ENCODE measurements around the gene GNG13. TPM values are rescaled to one million over a fixed set of nuclear protein-coding genes. Genes with fewer than 3 reads are reported as not detected.

GNG13 gene
- total RNA-seq, 1 experiment from 2014 or later, result not detected

DNA sequence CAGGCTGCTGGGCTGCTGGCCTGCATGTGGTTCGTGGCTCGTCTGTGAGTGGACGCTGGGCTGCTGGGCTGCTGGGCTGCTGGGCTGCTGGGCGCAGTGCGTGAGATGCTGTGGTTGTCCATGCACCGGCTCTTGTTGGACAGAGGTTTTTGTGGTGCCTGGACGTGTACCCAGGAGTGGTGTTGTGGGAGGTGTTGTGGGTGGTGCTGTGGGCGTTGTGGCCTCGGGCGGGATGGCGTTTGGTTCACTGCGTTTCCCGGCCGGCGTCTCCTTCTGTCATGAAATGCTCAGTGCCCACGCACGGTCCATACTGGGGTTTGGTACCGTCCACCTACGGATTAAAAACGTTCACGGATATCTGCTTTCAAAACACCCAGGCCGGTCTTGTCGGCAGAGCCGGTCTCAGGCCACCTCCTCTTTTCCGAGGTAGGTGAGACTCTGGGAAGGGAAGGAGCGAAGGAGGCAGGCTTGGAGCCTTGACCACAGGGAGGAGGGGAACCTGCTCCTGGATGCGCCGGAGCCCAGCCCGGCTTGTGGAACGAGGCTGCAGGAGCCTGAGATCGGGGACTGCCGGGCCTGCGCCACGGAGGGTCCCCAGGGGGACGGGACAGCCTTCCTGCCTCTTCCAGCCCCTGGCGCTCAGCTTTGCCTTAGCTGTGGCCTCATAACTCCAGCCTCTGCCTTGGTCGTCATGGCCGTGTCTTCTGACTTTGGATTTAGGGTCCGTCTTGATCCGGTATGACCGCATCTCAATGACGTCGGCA, 29.8 kb upstream of the GNG13 start:
- Mint-ChIP-seq H3K4me1 (ENCODE audit: low read depth, unreplicated experiment) (no peaks in the 10 kb centered on the region), H3K4me3 (ENCODE audit: unreplicated experiment) (no peak overlapping the region), H3K36me3 (ENCODE audit: insufficient read depth, unreplicated experiment) (no peaks in the 10 kb centered on the region), H3K27ac (ENCODE audit: unreplicated experiment) (no peak overlapping the region), H3K9me3 (ENCODE audit: unreplicated experiment) (no peaks in the 10 kb centered on the region), H3K27me3 (ENCODE audit: insufficient read depth, unreplicated experiment) (no peaks in the 10 kb centered on the region)
- TF ChIP-seq, protein P1, sequence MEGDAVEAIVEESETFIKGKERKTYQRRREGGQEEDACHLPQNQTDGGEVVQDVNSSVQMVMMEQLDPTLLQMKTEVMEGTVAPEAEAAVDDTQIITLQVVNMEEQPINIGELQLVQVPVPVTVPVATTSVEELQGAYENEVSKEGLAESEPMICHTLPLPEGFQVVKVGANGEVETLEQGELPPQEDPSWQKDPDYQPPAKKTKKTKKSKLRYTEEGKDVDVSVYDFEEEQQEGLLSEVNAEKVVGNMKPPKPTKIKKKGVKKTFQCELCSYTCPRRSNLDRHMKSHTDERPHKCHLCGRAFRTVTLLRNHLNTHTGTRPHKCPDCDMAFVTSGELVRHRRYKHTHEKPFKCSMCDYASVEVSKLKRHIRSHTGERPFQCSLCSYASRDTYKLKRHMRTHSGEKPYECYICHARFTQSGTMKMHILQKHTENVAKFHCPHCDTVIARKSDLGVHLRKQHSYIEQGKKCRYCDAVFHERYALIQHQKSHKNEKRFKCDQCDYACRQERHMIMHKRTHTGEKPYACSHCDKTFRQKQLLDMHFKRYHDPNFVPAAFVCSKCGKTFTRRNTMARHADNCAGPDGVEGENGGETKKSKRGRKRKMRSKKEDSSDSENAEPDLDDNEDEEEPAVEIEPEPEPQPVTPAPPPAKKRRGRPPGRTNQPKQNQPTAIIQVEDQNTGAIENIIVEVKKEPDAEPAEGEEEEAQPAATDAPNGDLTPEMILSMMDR (IDR thresholded peaks at IDR 0.05; ENCODE audit: insufficient read depth in 1 of 2, low read depth in 1 of 2, low read length in 1 of 2, severe bottlenecking in 1 of 2, unreplicated experiment in 1 of 2), result no peak
- ChIA-PET POLR2A (no interaction called here), CTCF (no interaction called here)
- H3K36me3 ChIP-seq (ENCODE audit: control insufficient read depth, insufficient read depth, low read length), result no peaks in the 10 kb centered on the region
- no peaks in the 10 kb centered on the region for H3K4me1 ChIP-seq
- H3K27me3 ChIP-seq (replicated peaks; ENCODE audit: control insufficient read depth, insufficient read depth, low read length), result no peaks in the 10 kb centered on the region
- no peaks in the 10 kb centered on the region for H3K9me3 ChIP-seq
- H3K4me3 ChIP-seq (ENCODE audit: low read depth, low read length), result no peak overlapping the region
- BruUV-seq (replicated peaks), result no TSS peak
- DNase-seq, result no peak
- intact Hi-C loops (cut with micrococcal nuclease; ENCODE audit: unreplicated experiment), result no loop called here

DNA sequence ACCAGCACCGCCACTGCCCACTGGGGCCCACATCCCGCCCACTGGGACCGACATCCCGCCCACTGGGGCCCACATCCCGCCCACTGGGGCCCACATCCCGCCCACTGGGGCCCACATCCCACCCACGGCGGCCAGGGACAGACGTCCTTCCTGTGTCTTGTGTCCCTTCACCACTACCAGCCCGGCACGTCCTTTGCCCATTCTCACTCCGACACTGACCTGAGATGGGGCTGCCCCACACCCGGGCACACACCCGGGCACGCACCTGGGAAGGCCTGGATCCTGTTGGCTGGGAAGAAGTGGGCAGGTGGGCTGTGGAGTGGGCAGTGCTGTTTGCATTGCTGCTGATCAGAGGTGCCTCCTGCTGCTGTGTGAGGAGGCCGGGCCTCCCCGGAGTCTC, 28.4 kb upstream of the GNG13 start:
- TF ChIP-seq, protein P1 (IDR thresholded peaks at IDR 0.05; ENCODE audit: insufficient read depth in 1 of 2, low read depth in 1 of 2, low read length in 1 of 2, severe bottlenecking in 1 of 2, unreplicated experiment in 1 of 2), result no peak
- no peaks in the 10 kb centered on the region for H3K4me1 ChIP-seq
- no TSS peak for BruUV-seq (replicated peaks)
- H3K27ac Mint-ChIP-seq (ENCODE audit: unreplicated experiment), result no peak overlapping the region
- H3K9me3 Mint-ChIP-seq (ENCODE audit: unreplicated experiment), result no peaks in the 10 kb centered on the region
- H3K4me1 Mint-ChIP-seq (ENCODE audit: low read depth, unreplicated experiment), result no peaks in the 10 kb centered on the region
- ChIA-PET CTCF (no interaction called here), POLR2A (no interaction called here)
- no peak overlapping the region for H3K4me3 ChIP-seq (ENCODE audit: low read depth, low read length)
- DNase-seq, result no peak
- H3K9me3 ChIP-seq, result no peaks in the 10 kb centered on the region
- H3K36me3 ChIP-seq (ENCODE audit: control insufficient read depth, insufficient read depth, low read length), result no peaks in the 10 kb centered on the region
- intact Hi-C loops (cut with micrococcal nuclease; ENCODE audit: unreplicated experiment), result no loop called here
- H3K27me3 Mint-ChIP-seq (ENCODE audit: insufficient read depth, unreplicated experiment), result no peaks in the 10 kb centered on the region
- H3K27me3 ChIP-seq (replicated peaks; ENCODE audit: control insufficient read depth, insufficient read depth, low read length), result no peaks in the 10 kb centered on the region
- no peaks in the 10 kb centered on the region for H3K36me3 Mint-ChIP-seq (ENCODE audit: insufficient read depth, unreplicated experiment)
- H3K4me3 Mint-ChIP-seq (ENCODE audit: unreplicated experiment), result no peak overlapping the region

DNA sequence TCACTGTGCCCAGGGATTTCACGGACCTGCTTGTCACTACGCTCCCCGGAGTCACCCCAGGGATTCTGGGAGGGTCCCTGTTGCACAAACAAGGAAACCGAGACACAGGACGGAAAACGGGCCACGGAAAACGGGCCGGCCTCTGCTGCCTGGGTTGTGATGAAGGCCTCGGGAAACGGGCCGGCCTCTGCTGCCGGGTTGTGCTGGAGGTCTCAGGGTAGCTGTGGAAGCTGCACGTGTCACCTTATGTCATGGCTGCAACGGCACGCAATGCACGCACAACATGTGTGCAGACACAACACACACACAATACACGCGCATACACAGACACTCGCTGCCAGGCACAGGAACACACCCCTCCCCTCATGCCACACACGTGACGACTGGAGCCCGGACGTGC, 27.0 kb upstream of the GNG13 start:
- H3K4me1 Mint-ChIP-seq (ENCODE audit: low read depth, unreplicated experiment), result no peaks in the 10 kb centered on the region
- CTCF ChIA-PET, result no interaction called here
- no peak overlapping the region for H3K4me3 ChIP-seq (ENCODE audit: low read depth, low read length)
- H3K27ac Mint-ChIP-seq (ENCODE audit: unreplicated experiment), result no peak overlapping the region
- H3K27me3 ChIP-seq (replicated peaks; ENCODE audit: control insufficient read depth, insufficient read depth, low read length), result no peaks in the 10 kb centered on the region
- TF ChIP-seq, protein P1 (IDR thresholded peaks at IDR 0.05; ENCODE audit: insufficient read depth in 1 of 2, low read depth in 1 of 2, low read length in 1 of 2, severe bottlenecking in 1 of 2, unreplicated experiment in 1 of 2), result no peak
- H3K36me3 ChIP-seq (ENCODE audit: control insufficient read depth, insufficient read depth, low read length), result no peaks in the 10 kb centered on the region
- POLR2A ChIA-PET, result no interaction called here
- BruUV-seq (replicated peaks), result no TSS peak
- DNase-seq, result no peak
- no peaks in the 10 kb centered on the region for H3K9me3 ChIP-seq
- no peaks in the 10 kb centered on the region for H3K27me3 Mint-ChIP-seq (ENCODE audit: insufficient read depth, unreplicated experiment)
- intact Hi-C loops (cut with micrococcal nuclease; ENCODE audit: unreplicated experiment), result no loop called here
- no peaks in the 10 kb centered on the region for H3K4me1 ChIP-seq
- H3K4me3 Mint-ChIP-seq (ENCODE audit: unreplicated experiment), result no peak overlapping the region
- no peaks in the 10 kb centered on the region for H3K9me3 Mint-ChIP-seq (ENCODE audit: unreplicated experiment)
- no peaks in the 10 kb centered on the region for H3K36me3 Mint-ChIP-seq (ENCODE audit: insufficient read depth, unreplicated experiment)

Measured in Caco-2 (cell line).